HepG2 (cell line): ENCODE data around the gene CKB. TPM values are rescaled to one million over a fixed set of nuclear protein-coding genes. Genes with fewer than 3 reads are reported as not detected.

ENCODE experiments used
- ATAC-seq: fragments of 200-7000 bp; cut with Tn5 transposase; 3 replicates; pipeline ENCODE4 v1.9.1; 2020; ENCODE audit warnings: mild to moderate bottlenecking, moderate library complexity
- BruUV-seq: library from RNA; stranded (reverse); fragments of 400-500 nt; replicated peaks from 2 replicates; lab custom pipeline; 2021; lab: Mats Ljungman, UMichigan
- CTCF ChIA-PET: fragments of 300-600 bp; formaldehyde crosslinking; extraction: SDS; loops from one replicate; lab custom pipeline; 2021; ENCODE audit warnings: low total read pairs, inconsistent platforms, low intra/inter-chr PET ratio; lab: Yijun Ruan, JAX
- POLR2A ChIA-PET: fragments of 350-600 bp; sonication (Branson Sonifier 250); formaldehyde crosslinking; loops from one replicate; lab custom pipeline; 2020; ENCODE audit warnings: antibody characterized with exemption, inconsistent platforms; lab: Yijun Ruan, JAX
- DNase-seq: peaks from one replicate; pipeline ENCODE4 v3.0.0-alpha.2; 2015; ENCODE audit warnings: low spot score
- FAIRE-seq: peaks from 3 replicates; lab custom pipeline; 2011; peaks lifted over from hg19 to GRCh38; lab: Jason Lieb, UNC
- H2AFZ ChIP-seq: one replicate; pipeline ENCODE4 v1.6.1; 2011; ENCODE audit warnings: low read length, inconsistent platforms
- H3K27ac ChIP-seq: fragments of 300-600 bp; 3 replicates; pipeline ENCODE4 v1.8.0; 2011; ENCODE audit warnings: mixed run types, mild to moderate bottlenecking, mixed read lengths, low read length, inconsistent platforms; ENCODE audit not compliant: insufficient read depth; ENCODE audit errors: extremely low read length
- H3K27me3 ChIP-seq, 2 experiments: fragments of 200-600 bp in 1 of 2; 2 replicates in 1 of 2; 3 replicates in 1 of 2; pipeline versions ENCODE4 v1.6.0 to v1.8.0; 2011; ENCODE audit warnings: low read length in 2 of 2, mild to moderate bottlenecking in 2 of 2, moderate library complexity in 2 of 2, inconsistent platforms in 1 of 2; ENCODE audit not compliant: insufficient read depth in 2 of 2, control insufficient read depth in 1 of 2
- H3K36me3 ChIP-seq, 2 experiments: fragments of 200-600 bp in 1 of 2; replicated peaks in 1 of 2; 2 replicates in 1 of 2; 3 replicates in 1 of 2; pipeline versions ENCODE4 v1.5.1 to v1.8.0; 2011; ENCODE audit warnings: low read length in 2 of 2, inconsistent platforms in 1 of 2; ENCODE audit not compliant: insufficient read depth in 2 of 2, control insufficient read depth in 1 of 2
- H3K4me1 ChIP-seq: 2 replicates; pipeline ENCODE4 v1.5.1; 2012; ENCODE audit warnings: low read length, inconsistent platforms; ENCODE audit not compliant: insufficient read depth
- H3K4me2 ChIP-seq: 2 replicates; pipeline ENCODE4 v1.6.0; 2011; ENCODE audit warnings: low read depth, low read length, inconsistent platforms
- H3K4me3 ChIP-seq, 3 experiments: fragments of 200-600 bp in 1 of 3; sonication (generic), shearing (Covaris generic) in 1 of 3; replicated peaks in 1 of 3; 2 replicates each; pipeline ENCODE4 v1.5.1; 2011 to 2016; ENCODE audit warnings: low read length in 3 of 3, inconsistent platforms in 2 of 3, low read depth in 2 of 3, mild to moderate bottlenecking in 2 of 3, control low read depth in 1 of 3, mixed read lengths in 1 of 3; ENCODE audit not compliant: insufficient read depth in 1 of 3
- H3K79me2 ChIP-seq: one replicate; pipeline ENCODE4 v1.6.1; 2011; ENCODE audit warnings: low read length, inconsistent platforms; ENCODE audit not compliant: insufficient read depth
- H3K9ac ChIP-seq: 2 replicates; pipeline ENCODE4 v1.6.0; 2011; ENCODE audit warnings: mild to moderate bottlenecking, low read depth, low read length, inconsistent platforms; ENCODE audit not compliant: insufficient read depth
- H3K9me3 ChIP-seq: 2 replicates; pipeline ENCODE4 v1.5.1; 2012; ENCODE audit warnings: mild to moderate bottlenecking, low read length
- H4K20me1 ChIP-seq: 2 replicates; pipeline ENCODE4 v1.6.0; 2011; ENCODE audit warnings: inconsistent platforms, mild to moderate bottlenecking, low read length, moderate library complexity; ENCODE audit not compliant: insufficient read depth
- AGO2 ChIP-seq: fragments of 200-400 bp; formaldehyde crosslinking; optimal IDR thresholded peaks from 2 replicates; pipeline ENCODE3; 2017; ENCODE audit warnings: mild to moderate bottlenecking, low read depth, low read length, moderate library complexity
- BRCA1 ChIP-seq: sonication (generic); formaldehyde crosslinking; IDR thresholded peaks from 2 replicates; pipeline ENCODE4 v1.4.0; 2020; ENCODE audit warnings: missing genetic modification reagents
- HNF4G ChIP-seq, 2 experiments: sonication (generic) in 1 of 2; formaldehyde crosslinking in 1 of 2; IDR thresholded peaks; 2 replicates each; pipeline versions ENCODE4 v1.4.0 to v1.6.1; 2011 to 2020; ENCODE audit warnings: borderline replicate concordance in 2 of 2, low read depth in 2 of 2, mild to moderate bottlenecking in 2 of 2, low read length in 1 of 2, missing genetic modification reagents in 1 of 2, moderate library complexity in 1 of 2
- MEIS1 ChIP-seq: sonication (generic); formaldehyde crosslinking; IDR thresholded peaks from 2 replicates; pipeline ENCODE4 v1.9.0; 2021; ENCODE audit warnings: mild to moderate bottlenecking, missing genetic modification reagents, moderate library complexity, borderline replicate concordance
- NFE2L2 ChIP-seq: fragments of 150-350 bp; IDR thresholded peaks from 2 replicates; pipeline ENCODE4 v1.6.1; 2014; ENCODE audit warnings: low read length
- PCBP1 ChIP-seq: fragments of 200-400 bp; formaldehyde crosslinking; IDR thresholded peaks from 2 replicates; pipeline ENCODE4 v1.6.1; 2017; ENCODE audit warnings: mild to moderate bottlenecking, low read depth, low read length, borderline replicate concordance
- POLR2AphosphoS5 ChIP-seq: IDR thresholded peaks from 2 replicates; pipeline ENCODE4 v1.6.1; 2012; ENCODE audit warnings: low read depth, low read length
- SOX13 ChIP-seq, 3 experiments: fragments of 450-650 bp in 1 of 3; sonication (generic) in 1 of 3; formaldehyde crosslinking in 1 of 3; IDR thresholded peaks in 2 of 3; conservative IDR thresholded peaks in 1 of 3; 2 replicates each; pipeline versions ENCODE4 v1.5.0 to v1.6.1; 2016 to 2020; ENCODE audit warnings: antibody characterized with exemption in 1 of 3, mild to moderate bottlenecking in 1 of 3, missing compliant biosample characterization in 1 of 3, missing genetic modification reagents in 1 of 3, moderate library complexity in 1 of 3
- ZBTB20 ChIP-seq: sonication (generic); formaldehyde crosslinking; IDR thresholded peaks from 2 replicates; pipeline ENCODE4 v1.8.1; 2023; ENCODE audit warnings: missing genetic modification reagents, low read depth, mild to moderate bottlenecking, borderline replicate concordance
- ZNF296 ChIP-seq: sonication (generic); formaldehyde crosslinking; conservative IDR thresholded peaks from 2 replicates; pipeline ENCODE4 v1.5.0; 2020; ENCODE audit warnings: mild to moderate bottlenecking, missing genetic modification reagents
- ZNF343 ChIP-seq: sonication (generic); formaldehyde crosslinking; IDR thresholded peaks from 2 replicates; pipeline ENCODE4 v1.4.0; 2020; ENCODE audit warnings: mild to moderate bottlenecking, missing genetic modification reagents
- ZNF737 ChIP-seq: sonication (generic); formaldehyde crosslinking; IDR thresholded peaks from 2 replicates; pipeline ENCODE4 v1.5.0; 2020; ENCODE audit warnings: missing genetic modification reagents, mild to moderate bottlenecking, borderline replicate concordance
- ZNF788 ChIP-seq: sonication (generic); formaldehyde crosslinking; IDR thresholded peaks from 2 replicates; pipeline ENCODE4 v1.5.0; 2020; ENCODE audit warnings: mild to moderate bottlenecking, missing genetic modification reagents, borderline replicate concordance
- WGBS: methylation state at CpG from one replicate; pipeline ENCODE4 v1.1.6; 2017; ENCODE audit warnings: low lambda C conversion rate; 5-methylcytosine and 5-hydroxymethylcytosine counted together
- in situ Hi-C: cut with HindIII; loops from 2 replicates; pipeline ENCODE4 v1.10.0; 2017; ENCODE audit warnings: low pct_unique_long_range_greater_than_20kb; ENCODE audit not compliant: extremely low pct_ligation_motif_present
- intact Hi-C: fragments of 100-400 bp; cut with micrococcal nuclease; formaldehyde crosslinking; loops from one replicate; pipeline ENCODE4 v1.10.0; 2022; ENCODE audit not compliant: unreplicated experiment
- polyA plus RNA-seq, 8 experiments: library from polyadenylated mRNA; depleted of rRNA in 3 of 8; stranded (reverse) in 7 of 8; unstranded in 1 of 8; fragments of >200 nt; fragmentation: Illumina TruSeq in 4 of 8; extraction: Trizol in 4 of 8; gene quantifications; 2 replicates each; pipeline versions ENCODE4 v1.2.1 to v1.2.3, GENCODE V29; 2011 to 2016; ENCODE audit warnings: low read depth in 4 of 8, missing spikeins in 1 of 8, mixed read lengths in 1 of 8; ENCODE audit not compliant: insufficient read depth in 1 of 8
- total RNA-seq, 5 experiments: library from RNA; depleted of rRNA; stranded (reverse); fragments of >200 nt; fragmentation: Illumina TruSeq; extraction: Trizol; gene quantifications; 2 replicates each; pipeline ENCODE4 v1.2.3, GENCODE V29; 2016; ENCODE audit warnings: low read depth in 1 of 5

CKB gene
- total and polyA plus RNA-seq, 2 of the 13 experiments (the other 11 are each of a cell fraction or from before 2014, with no cell fraction given), result 82.3 to 217 TPM

DNA sequence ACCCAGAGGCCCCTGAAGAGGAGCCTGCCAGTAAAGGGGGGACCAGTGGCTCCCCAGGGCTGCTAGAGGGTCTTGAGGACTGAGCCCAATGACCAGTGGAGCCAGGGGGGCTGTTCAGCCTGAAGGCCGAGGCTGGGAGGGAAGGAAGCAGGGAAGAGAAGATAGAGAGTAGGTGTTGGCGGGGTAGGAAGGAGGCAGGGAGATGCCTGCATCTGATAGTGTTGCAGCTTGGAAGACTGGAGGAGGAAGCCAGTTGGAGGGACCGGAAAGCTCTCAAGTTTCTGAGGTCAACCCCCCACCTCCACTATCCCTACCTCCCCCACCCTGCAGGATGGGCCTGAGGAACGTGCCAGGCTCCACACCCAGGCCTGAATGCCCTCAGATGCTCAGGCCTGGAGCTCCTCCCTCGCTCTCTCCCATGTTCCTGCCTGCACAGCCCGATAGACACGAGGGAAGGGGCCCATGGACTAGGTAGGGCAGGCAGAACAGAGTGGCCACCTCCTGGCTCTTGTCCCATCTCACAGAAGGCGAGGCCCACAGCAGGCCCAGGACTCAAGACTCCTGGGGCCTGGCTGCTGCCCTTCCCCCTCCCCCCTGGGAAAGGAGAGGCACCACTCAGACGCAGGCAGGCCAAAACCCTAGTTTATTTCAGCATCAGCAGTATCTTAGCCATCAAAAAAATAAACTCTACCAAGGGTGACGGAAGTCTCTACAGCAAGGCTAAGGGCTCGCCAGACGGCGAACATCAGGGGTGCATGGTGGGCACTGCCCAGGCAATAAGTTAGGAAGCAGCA is 3.4 kb downstream of the CKB start:
- H3K9me3 ChIP-seq, result no peaks in the 10 kb centered on the region
- no TSS peak for BruUV-seq
- WGBS, result 86% methylated on average over 12 of the region's 13 CpGs
- H4K20me1 ChIP-seq, result no peaks in the 10 kb centered on the region
- peak overlapping the region in 1 of 3 experiments; percentile 5; a peak in 1 of 6 replicates for H3K4me3 ChIP-seq
- no peak for TF ChIP-seq ZNF296
- TF ChIP-seq ZBTB20 (CRISPR knock-in tag), result 0 out of 2 replicates have a peak, but pooled peaks have one; percentile 2
- TF ChIP-seq ZNF343, result no peak
- no peak for TF ChIP-seq ZNF737 (CRISPR knock-in tag)
- TF ChIP-seq ZNF788 (CRISPR knock-in tag), result 0 out of 2 replicates have a peak, but pooled peaks have one; percentile 21
- no peak for TF ChIP-seq SOX13 (IDR thresholded peaks at IDR 0.05)
- no peak for TF ChIP-seq SOX13 (CRISPR knock-in tag; conservative IDR thresholded peaks at IDR 0.05 in 1 of 2, IDR thresholded peaks at IDR 0.05 in 1 of 2)
- TF ChIP-seq BRCA1 (CRISPR knock-in tag), result no peak
- TF ChIP-seq MEIS1 (CRISPR knock-in tag), result 0 out of 2 replicates have a peak, but pooled peaks have one; percentile 0
- TF ChIP-seq HNF4G (IDR thresholded peaks at IDR 0.05; ENCODE audit: borderline replicate concordance, low read depth, low read length), result no peak
- TF ChIP-seq HNF4G (CRISPR knock-in tag; IDR thresholded peaks at IDR 0.05; ENCODE audit: borderline replicate concordance, low read depth), result no peak
- peak; percentile 4 for TF ChIP-seq AGO2
- TF ChIP-seq PCBP1, result 0 out of 2 replicates have a peak, but pooled peaks have one; percentile 9
- TF ChIP-seq NFE2L2, result no peak
- TF ChIP-seq POLR2AphosphoS5, result peak; percentile 10; the same call in 1 of the 2 replicates
- no peaks in the 10 kb centered on the region for H3K27me3 ChIP-seq
- FAIRE-seq (no peak), DNase-seq (no peak), ATAC-seq (peak; percentile 3)
- in situ Hi-C loops (no loop called here), intact Hi-C loops (no loop called here)
- no peak overlapping the region for H2AFZ ChIP-seq
- H3K4me1 ChIP-seq, result peaks cover 46% of the 10 kb centered on the region
- peak overlapping the region; percentile 73; the same call in 1 of the 2 replicates for H3K4me2 ChIP-seq
- H3K36me3 ChIP-seq, result peaks cover 0 to 10% of the 10 kb centered on the region in 2 experiments; a peak in 3 of 5 replicates
- CTCF ChIA-PET, result interaction anchor here (1.3 to 3.0 kb wide), 2 partner anchors 27 to 31 kb away, joined by 6 to 38 read pairs; no protein-coding TSS in a partner anchor
- H3K79me2 ChIP-seq, result peaks cover 4% of the 10 kb centered on the region
- H3K27ac ChIP-seq, result no peak overlapping the region
- POLR2A ChIA-PET, result interaction anchor here (2.6 to 3.1 kb wide), 2 partner anchors 9 to 22 kb away, joined by 7 to 24 read pairs; partner anchors contain the start of gene TRMT61A
- no peak overlapping the region for H3K9ac ChIP-seq
